Activated naive CD8-positive, alpha-beta T cell treated with anti-CD3 and anti-CD28 coated beads, Interleukin-2, amount 10 ng/mL, durations not matched to agents 7 days and 5 days (primary cell): ENCODE data around the gene CRB3. TPM values are rescaled to one million over a fixed set of nuclear protein-coding genes. Genes with fewer than 3 reads are reported as not detected.
A peak's percentile ranks its signal among the peaks of the same experiment; 100 is the strongest.

Source experiments
- ATAC-seq: fragments of 150-1000 bp; cut with Tn5 transposase; one replicate; pipeline ENCODE4 v1.10.0; 2021; ENCODE audit warnings: low read depth, moderate library complexity
- POLR2A ChIA-PET: fragments of 350-600 bp; sonication (Branson Sonifier 250); formaldehyde crosslinking; loops from one replicate; lab custom pipeline; 2021; ENCODE audit warnings: antibody characterized with exemption; lab: Charles Lee
- DNase-seq: peaks from one replicate; pipeline ENCODE4 v3.0.0; 2021
- H3K27ac Mint-ChIP-seq: one replicate; pipeline ENCODE4 v1.8.0; 2022; ENCODE audit warnings: mild to moderate bottlenecking, mixed read lengths
- H3K27me3 Mint-ChIP-seq: one replicate; pipeline ENCODE4 v1.8.0; 2022; ENCODE audit warnings: mild to moderate bottlenecking, moderate library complexity, mixed read lengths
- H3K36me3 Mint-ChIP-seq: one replicate; pipeline ENCODE4 v1.8.0; 2021; ENCODE audit warnings: mild to moderate bottlenecking, mixed read lengths
- H3K4me1 Mint-ChIP-seq: one replicate; pipeline ENCODE4 v1.8.0; 2021; ENCODE audit warnings: mixed read lengths
- H3K4me3 Mint-ChIP-seq: one replicate; pipeline ENCODE4 v1.8.0; 2022; ENCODE audit warnings: mild to moderate bottlenecking, moderate library complexity, mixed read lengths
- H3K9me3 Mint-ChIP-seq: one replicate; pipeline ENCODE4 v1.8.0; 2021; ENCODE audit warnings: mixed read lengths
- total RNA-seq, 2 experiments: library from RNA; stranded (reverse); gene quantifications; one replicate each; pipeline ENCODE4 v1.2.3, GENCODE V29; 2021

Gene CRB3
- total RNA-seq, 2 experiments from 2014 or later = 2.7 to 3.5 TPM

DNA sequence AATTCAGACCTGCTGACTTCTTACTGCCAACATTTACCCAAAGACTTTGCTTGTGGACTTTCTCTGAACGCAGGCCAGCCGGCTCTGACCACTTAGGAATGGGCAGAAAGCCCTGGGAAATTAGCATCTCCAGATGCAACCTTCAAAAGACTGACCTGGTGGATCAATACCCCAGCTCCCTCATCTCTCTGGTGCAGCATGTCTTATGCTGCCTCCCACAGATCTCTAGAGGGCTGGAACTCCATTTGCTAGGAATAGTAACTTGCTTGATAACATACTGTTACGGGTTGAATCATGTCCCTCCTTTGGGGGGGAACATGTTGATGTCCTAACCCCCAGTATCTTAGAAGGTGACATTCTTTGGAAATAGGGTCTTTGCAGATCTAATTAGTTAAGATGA lies 17.6 kb upstream of the CRB3 start:
- DNase-seq = no peak
- Mint-ChIP-seq H3K27ac (no peak overlapping the region), H3K4me3 (no peak overlapping the region), H3K9me3 (peaks cover 3% of the 10 kb centered on the region), H3K27me3 (no peaks in the 10 kb centered on the region), H3K36me3 (peaks cover 14% of the 10 kb centered on the region), H3K4me1 (peaks cover 2% of the 10 kb centered on the region)
- POLR2A ChIA-PET = no interaction called here
- ATAC-seq = no peak

DNA sequence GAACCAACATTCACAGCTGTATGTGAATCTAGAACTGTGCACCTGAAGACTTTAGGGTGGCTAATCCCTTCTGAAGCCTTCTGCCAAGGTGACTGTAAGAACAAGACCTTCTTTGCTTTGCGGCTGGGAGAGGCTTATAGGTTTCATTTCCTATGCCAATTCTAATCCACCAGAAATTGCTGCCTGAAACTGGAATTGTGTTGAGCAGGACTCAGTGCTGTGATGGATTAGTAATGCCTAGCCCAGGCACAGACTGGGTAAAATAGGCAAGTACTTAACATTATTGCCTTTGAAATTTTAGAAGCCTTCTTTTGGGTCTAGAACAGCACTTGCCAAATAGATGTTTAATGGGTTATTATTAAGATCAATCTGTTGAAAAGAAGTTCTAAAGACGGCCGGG lies 16.0 kb upstream of the CRB3 start:
- Mint-ChIP-seq H3K4me1 (peaks cover 2% of the 10 kb centered on the region), H3K9me3 (peaks cover 4% of the 10 kb centered on the region), H3K27ac (no peak overlapping the region), H3K27me3 (no peaks in the 10 kb centered on the region), H3K36me3 (peaks cover 29% of the 10 kb centered on the region), H3K4me3 (no peak overlapping the region)
- ATAC-seq = no peak
- POLR2A ChIA-PET = interaction anchor here (0.7 kb wide), 2 partner anchors 12 to 69 kb away, joined by 4 read pairs; no protein-coding TSS in a partner anchor
- DNase-seq = no peak

DNA sequence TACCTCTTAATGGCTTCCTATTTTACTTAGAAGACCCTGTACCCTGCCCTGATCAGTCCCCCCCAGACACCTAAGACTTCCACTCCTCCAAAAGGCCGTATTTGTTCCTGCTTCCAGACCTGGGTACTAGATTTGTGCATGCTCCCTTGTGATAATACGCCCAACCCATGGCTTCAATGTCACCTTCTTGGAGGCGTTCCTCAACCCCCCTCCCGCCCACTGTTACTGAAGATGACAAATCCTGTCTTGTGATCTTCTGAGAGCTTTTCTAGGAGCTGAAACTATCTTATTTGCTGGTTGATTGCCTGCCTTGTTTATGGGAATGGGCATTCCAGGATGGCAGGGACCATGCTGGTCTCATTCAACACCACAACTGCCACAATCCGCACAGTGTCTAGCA lies 13.9 kb upstream of the CRB3 start:
- Mint-ChIP-seq H3K4me3 (no peak overlapping the region), H3K27me3 (no peaks in the 10 kb centered on the region), H3K36me3 (peaks cover 50% of the 10 kb centered on the region), H3K27ac (no peak overlapping the region), H3K9me3 (peaks cover 13% of the 10 kb centered on the region), H3K4me1 (peaks cover 2% of the 10 kb centered on the region)
- no peak for ATAC-seq
- DNase-seq = no peak
- POLR2A ChIA-PET = no interaction called here

DNA sequence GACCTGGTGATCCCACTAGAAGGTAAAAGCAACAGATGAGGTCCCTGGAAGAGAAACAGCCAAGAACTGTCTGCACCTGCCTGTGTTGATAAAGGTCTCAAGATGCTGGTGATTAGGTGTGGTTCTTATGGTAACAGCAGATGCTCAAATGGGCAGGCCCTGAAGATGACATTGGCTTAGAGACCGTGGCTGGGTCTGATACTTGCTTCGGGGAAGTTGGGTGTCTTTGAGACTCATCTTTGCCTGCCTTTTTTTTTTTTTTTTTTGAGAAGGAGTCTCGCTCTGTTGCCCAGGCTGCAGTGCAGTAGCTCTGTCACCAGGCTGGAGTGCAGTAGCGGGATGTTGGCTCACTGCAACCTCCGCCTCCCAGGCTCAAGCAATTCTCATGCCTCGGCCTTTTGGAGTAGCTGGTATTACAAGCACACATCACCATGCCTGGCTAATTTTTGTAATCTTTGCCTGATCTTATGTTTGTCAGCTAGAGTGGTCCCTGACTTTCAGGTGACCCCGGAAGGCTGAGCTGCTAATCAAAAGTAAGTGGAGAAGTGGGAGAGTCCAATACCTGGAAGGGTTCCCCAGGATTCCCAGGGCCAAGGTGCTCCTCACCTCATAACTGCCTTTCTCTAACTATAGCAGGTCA lies 12.4 kb upstream of the CRB3 start:
- peaks cover 18% of the 10 kb centered on the region for H3K9me3 Mint-ChIP-seq
- H3K4me1 Mint-ChIP-seq = peaks cover 2% of the 10 kb centered on the region
- no peaks in the 10 kb centered on the region for H3K27me3 Mint-ChIP-seq
- peaks cover 55% of the 10 kb centered on the region for H3K36me3 Mint-ChIP-seq
- no peak overlapping the region for H3K4me3 Mint-ChIP-seq
- no peak for DNase-seq
- ATAC-seq = no peak
- POLR2A ChIA-PET = interaction anchor here (0.7 kb wide), 1 partner anchor 641 kb away, joined by 3 read pairs; no protein-coding TSS in a partner anchor
- no peak overlapping the region for H3K27ac Mint-ChIP-seq

DNA sequence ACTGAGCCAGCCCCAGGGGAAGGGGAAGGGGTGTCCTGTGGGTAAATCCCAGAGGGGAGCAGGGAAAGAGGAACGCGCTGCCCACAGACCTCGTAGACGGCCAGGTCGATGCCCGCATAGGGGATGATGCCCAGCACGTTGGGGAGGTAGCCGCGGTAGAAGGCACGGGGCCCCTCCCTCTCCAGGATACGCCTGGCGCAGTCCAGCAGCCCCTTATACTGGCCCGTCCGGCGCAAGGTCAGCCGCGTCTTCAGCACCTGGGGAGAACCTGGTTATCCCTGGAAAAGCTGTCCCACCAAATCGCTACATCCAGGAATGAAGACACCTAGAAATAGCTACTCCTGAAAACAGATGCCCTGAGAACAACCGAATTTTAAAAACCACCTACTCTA lies 11.9 kb upstream of the CRB3 start:
- no peak overlapping the region for H3K27ac Mint-ChIP-seq
- POLR2A ChIA-PET = interaction anchor here (0.7 kb wide), 1 partner anchor 640 kb away, joined by 3 read pairs; no protein-coding TSS in a partner anchor
- H3K4me1 Mint-ChIP-seq = peaks cover 2% of the 10 kb centered on the region
- H3K27me3 Mint-ChIP-seq = no peaks in the 10 kb centered on the region
- H3K36me3 Mint-ChIP-seq = peaks cover 58% of the 10 kb centered on the region
- DNase-seq = no peak
- H3K4me3 Mint-ChIP-seq = no peak overlapping the region
- H3K9me3 Mint-ChIP-seq = peaks cover 18% of the 10 kb centered on the region
- ATAC-seq = no peak

DNA sequence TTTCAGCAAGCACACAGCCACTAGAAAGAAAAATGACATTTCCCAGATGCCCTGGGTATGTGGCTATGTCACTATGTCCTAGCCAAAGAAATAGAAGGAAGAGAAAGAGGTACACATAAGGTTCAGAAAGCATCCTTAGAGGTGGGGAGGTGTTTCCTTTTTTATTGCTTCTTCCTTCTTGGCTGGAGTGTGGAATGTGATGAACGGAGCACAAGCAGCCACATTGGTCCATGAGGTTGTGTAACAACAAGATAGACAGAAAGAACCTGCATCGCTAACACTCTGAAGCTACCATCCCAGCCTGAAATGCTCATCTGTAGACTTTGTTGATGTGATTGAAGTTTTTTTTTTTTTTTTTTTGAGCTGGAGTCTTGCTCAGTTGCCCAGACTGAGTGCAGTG lies 11.2 kb upstream of the CRB3 start:
- Mint-ChIP-seq H3K9me3 (peaks cover 18% of the 10 kb centered on the region), H3K4me3 (no peak overlapping the region), H3K27me3 (no peaks in the 10 kb centered on the region), H3K4me1 (peaks cover 2% of the 10 kb centered on the region), H3K27ac (no peak overlapping the region), H3K36me3 (peaks cover 61% of the 10 kb centered on the region)
- no peak for ATAC-seq
- POLR2A ChIA-PET = interaction anchor here (0.6 kb wide), 1 partner anchor 95 kb away, joined by 3 read pairs; no protein-coding TSS in a partner anchor
- DNase-seq = no peak

DNA sequence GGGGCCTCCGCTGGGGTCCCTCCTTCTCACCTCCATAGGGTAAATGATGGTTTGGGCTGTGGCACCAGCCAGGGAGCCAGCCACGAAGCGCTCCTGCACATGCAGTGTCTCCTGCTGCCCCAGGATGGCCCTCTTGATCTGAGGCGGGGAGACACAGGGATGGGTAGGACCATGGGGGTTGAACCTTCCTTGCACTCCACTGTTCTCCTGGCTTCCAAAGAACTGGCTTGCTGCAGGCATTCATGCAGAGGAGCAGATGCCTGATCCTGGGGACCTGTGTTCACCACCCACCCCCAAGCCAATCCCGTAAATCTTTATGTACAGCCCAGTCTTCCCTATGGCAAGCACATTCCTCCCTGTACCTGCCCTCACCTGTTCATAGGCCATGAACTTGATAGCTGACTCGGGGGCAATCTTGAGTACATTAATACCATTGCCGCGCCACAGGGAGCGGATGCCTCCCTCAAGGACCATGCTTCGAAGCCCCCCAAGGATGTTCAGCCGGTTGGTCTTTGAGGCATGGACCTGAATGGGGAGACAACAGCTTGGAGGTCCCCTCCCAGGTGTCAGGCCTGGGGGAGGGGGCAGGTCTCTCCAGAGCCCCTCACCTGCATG lies 10.0 kb upstream of the CRB3 start:
- peaks cover 18% of the 10 kb centered on the region for H3K9me3 Mint-ChIP-seq
- no peak overlapping the region for H3K4me3 Mint-ChIP-seq
- H3K36me3 Mint-ChIP-seq = peaks cover 61% of the 10 kb centered on the region
- POLR2A ChIA-PET = interaction anchor here (0.6 kb wide), 2 partner anchors 153 to 367 kb away, joined by 3 read pairs; no protein-coding TSS in a partner anchor
- no peak for DNase-seq
- no peak for ATAC-seq
- H3K27me3 Mint-ChIP-seq = no peaks in the 10 kb centered on the region
- no peak overlapping the region for H3K27ac Mint-ChIP-seq
- H3K4me1 Mint-ChIP-seq = peaks cover 12% of the 10 kb centered on the region

DNA sequence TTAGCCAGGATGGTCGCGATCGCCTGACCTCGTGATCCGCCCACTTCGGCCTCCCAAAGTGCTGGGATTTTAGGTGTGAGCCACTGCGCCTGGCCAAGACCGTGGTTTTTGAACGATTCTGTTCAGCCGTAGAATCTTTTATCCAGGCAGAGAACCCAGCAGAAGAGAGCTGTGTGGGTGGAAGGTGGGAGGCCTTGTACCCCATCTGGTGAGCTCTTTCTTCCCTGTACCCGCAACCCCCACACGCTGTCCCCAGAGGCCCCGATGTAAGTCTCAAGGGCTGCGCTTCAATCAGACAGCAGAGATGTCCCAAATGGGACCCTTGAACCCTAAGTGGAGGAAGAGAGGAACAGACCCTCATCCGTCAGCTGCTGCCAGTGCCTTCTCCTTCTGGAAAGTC lies 8.1 kb upstream of the CRB3 start:
- peaks cover 57% of the 10 kb centered on the region for H3K36me3 Mint-ChIP-seq
- no peaks in the 10 kb centered on the region for H3K27me3 Mint-ChIP-seq
- H3K9me3 Mint-ChIP-seq = peaks cover 15% of the 10 kb centered on the region
- ATAC-seq (no peak), DNase-seq (no peak)
- no peak overlapping the region for H3K27ac Mint-ChIP-seq
- H3K4me3 Mint-ChIP-seq = no peak overlapping the region
- H3K4me1 Mint-ChIP-seq = peaks cover 14% of the 10 kb centered on the region
- POLR2A ChIA-PET = interaction anchor here (0.8 kb wide), 1 partner anchor 97 kb away, joined by 4 read pairs; no protein-coding TSS in a partner anchor

DNA sequence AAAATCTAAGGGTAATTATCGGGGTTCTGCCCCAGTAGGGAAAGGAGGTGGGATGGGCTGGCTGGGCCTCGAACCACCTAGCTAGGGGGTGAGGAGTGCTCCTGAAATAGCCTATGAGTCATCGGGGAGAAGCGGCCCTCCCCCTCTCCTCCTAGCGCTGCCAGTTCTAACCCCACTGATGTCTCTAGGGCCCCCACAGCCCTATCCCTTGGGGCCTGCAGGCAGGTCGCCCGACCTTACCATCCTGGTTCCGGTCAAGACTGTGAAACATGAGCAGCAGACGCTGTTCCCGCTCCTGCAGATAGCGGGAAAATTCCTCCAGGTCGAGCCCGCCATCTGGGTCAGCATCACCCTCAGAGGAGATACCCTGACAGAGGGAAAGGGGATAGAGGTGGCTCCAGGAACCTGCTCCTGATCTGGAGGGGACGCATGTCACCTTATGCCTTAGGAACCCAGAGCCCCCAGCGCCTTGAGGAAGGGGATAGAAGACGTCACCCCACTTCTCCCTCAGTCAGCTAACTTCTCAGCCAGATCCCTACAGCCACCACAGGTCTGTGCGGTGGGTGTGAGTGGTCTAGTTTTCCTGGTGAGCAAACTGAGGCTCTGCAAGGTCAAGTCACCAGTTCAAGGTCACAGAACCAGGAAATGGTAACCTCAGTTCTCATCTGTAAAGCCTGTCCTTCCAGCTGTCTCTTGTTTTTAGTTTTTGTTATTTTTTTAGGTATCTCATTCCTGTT lies 5.9 kb upstream of the CRB3 start:
- Mint-ChIP-seq H3K27ac (peak overlapping the region; percentile 88), H3K4me3 (peak overlapping the region; percentile 89), H3K36me3 (peaks cover 40% of the 10 kb centered on the region), H3K9me3 (peaks cover 13% of the 10 kb centered on the region), H3K4me1 (peaks cover 14% of the 10 kb centered on the region), H3K27me3 (no peaks in the 10 kb centered on the region)
- POLR2A ChIA-PET = interaction anchor here (0.6 to 0.9 kb wide), 2 partner anchors 11 to 24 kb away, joined by 3 read pairs; partner anchors contain the start of gene DENND1C
- ATAC-seq (no peak), DNase-seq (no peak)

DNA sequence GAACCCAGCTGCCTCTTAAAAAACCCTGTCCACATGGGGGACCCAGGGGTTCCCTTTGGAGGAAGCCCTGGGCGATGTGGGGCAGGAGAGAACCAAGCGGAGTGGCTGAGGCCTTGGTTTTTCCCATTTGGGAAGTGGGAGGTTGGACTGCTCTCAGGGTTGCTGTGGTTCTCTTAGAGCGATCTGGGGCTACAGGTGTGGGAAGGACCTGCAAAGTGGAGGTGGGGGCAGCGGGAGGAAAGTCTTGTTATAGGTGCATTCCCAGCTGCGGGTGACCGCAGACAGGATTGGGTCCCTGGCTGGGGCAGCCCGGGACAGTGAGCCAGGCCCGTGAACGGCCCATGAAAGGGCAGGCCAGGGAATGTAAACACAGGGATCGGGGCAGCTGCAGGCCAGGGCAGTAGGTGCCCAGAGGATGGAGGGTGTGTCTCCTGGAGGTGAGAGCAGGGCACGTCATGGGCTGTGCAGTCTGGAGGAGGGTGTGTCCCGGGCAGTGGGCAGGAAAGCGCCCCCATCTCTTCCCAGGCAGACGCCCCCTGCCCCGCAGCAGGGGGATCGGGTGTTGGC lies 5.3 kb upstream of the CRB3 start:
- H3K27ac Mint-ChIP-seq = peak overlapping the region; percentile 88
- peak overlapping the region; percentile 89 for H3K4me3 Mint-ChIP-seq
- no peak for ATAC-seq
- H3K36me3 Mint-ChIP-seq = peaks cover 33% of the 10 kb centered on the region
- peaks cover 14% of the 10 kb centered on the region for H3K4me1 Mint-ChIP-seq
- peaks cover 11% of the 10 kb centered on the region for H3K9me3 Mint-ChIP-seq
- no peaks in the 10 kb centered on the region for H3K27me3 Mint-ChIP-seq
- no peak for DNase-seq
- POLR2A ChIA-PET = interaction anchor here (0.6 to 1.3 kb wide), 6 partner anchors 10 to 314 kb away, joined by 3 to 8 read pairs (median 3); partner anchors contain the start of genes DENND1C and KHSRP

DNA sequence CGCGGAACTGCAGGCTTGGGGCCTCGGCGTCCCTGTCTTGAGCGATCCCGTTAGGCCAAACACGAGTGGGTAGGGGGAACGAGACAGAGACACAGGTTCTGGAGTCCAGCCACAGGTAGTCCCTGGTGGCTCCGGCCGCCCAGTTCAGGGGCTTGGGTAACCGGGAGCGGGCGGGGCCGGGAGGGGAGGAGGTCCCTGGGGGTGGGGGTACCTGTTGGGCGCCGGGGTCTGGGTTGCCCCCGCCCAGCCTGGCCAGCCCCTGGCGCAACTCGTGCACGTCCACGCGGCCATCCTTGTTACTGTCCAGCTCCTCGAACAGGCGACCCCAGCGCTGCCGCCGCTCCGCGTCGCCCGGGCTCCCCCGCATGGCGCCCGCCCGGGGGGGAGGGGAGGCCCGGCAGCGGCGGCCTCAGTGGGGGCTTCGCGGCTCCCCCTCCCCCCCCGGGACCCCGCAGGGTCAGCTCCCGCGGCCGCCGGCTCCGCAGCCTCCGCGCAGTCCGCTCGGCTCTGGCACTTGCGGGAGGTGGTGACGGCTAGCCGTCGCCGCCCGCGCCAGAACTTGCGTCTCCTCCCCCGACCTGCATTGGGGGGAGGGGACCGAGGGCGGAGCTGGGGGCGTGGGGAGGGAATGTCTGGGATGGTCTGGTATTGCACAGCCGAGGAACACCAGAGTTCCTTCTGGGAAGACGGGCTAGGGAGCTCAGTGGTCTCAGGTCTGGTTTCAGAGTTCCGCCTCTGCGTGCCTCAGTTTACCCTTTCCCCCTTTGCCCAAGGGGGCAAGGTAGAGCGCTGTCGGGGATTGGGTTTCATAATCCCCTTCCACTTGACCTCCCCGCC lies 4.6 kb upstream of the CRB3 start, which contains the start of gene SLC25A23:
Gene SLC25A23, minus strand, starts transcription at position 531 of the 837 bp plus-strand sequence. Its CDS starts 164 bp downstream, at position 367.
- Mint-ChIP-seq H3K9me3 (peaks cover 8% of the 10 kb centered on the region), H3K36me3 (peaks cover 26% of the 10 kb centered on the region), H3K4me1 (peaks cover 14% of the 10 kb centered on the region), H3K4me3 (peak within 1 kb of the TSS; percentile 89), H3K27me3 (no peaks in the 10 kb centered on the region), H3K27ac (peak within 1 kb of the TSS; percentile 88)
- peak; percentile 80 for DNase-seq
- POLR2A ChIA-PET = interaction anchor here (0.8 to 1.3 kb wide), 7 partner anchors 17 to 314 kb away, joined by 3 to 8 read pairs (median 3); partner anchors contain the start of genes DENND1C and KHSRP
- peak; percentile 25 for ATAC-seq
